SJCRH30 (cell line): ENCODE measurements around the gene PTH1R. TPM values are rescaled to one million over a fixed set of nuclear protein-coding genes. Genes with fewer than 3 reads are reported as not detected.

Experiments used
- DNase-seq, 2 experiments: peaks; one replicate each; pipeline ENCODE4 v3.0.0-alpha.2; 2015 to 2020
- H3K27ac ChIP-seq: fragments of 250-450 bp; sonication (Bioruptor Pico); 2 replicates; pipeline ENCODE4 v1.5.1; 2020; ENCODE audit warnings: mild to moderate bottlenecking, moderate library complexity
- H3K27me3 ChIP-seq: fragments of 250-450 bp; sonication (Bioruptor Pico); 2 replicates; pipeline ENCODE4 v1.5.1; 2020; ENCODE audit warnings: mild to moderate bottlenecking, moderate library complexity
- H3K36me3 ChIP-seq: fragments of 250-450 bp; sonication (Bioruptor Pico); 2 replicates; pipeline ENCODE4 v1.5.1; 2020; ENCODE audit warnings: mild to moderate bottlenecking, moderate library complexity
- H3K4me1 ChIP-seq: fragments of 250-450 bp; sonication (Bioruptor Pico); 2 replicates; pipeline ENCODE4 v1.5.1; 2020; ENCODE audit warnings: mild to moderate bottlenecking, moderate library complexity
- H3K4me3 ChIP-seq: fragments of 250-450 bp; sonication (Bioruptor Pico); 2 replicates; pipeline ENCODE4 v1.5.1; 2020; ENCODE audit warnings: mild to moderate bottlenecking, moderate library complexity
- H3K9me3 ChIP-seq: fragments of 250-450 bp; sonication (Bioruptor Pico); replicated peaks from 2 replicates; pipeline ENCODE4 v1.5.1; 2020; ENCODE audit warnings: mild to moderate bottlenecking, moderate library complexity
- total RNA-seq: library from RNA; depleted of rRNA; stranded (reverse); fragments of >200 nt; shearing (Covaris generic); gene quantifications from 2 replicates; pipeline ENCODE4 v1.2.3, GENCODE V29; 2014

Gene PTH1R
- total RNA-seq, 1 experiment from 2014 or later = 6.7 TPM

- no peaks in the 10 kb centered on the region for H3K27me3 ChIP-seq
- DNase-seq = no peak
These were observed 23.5 kb downstream of the PTH1R start for GRCh38 chr3:46901061-46901460.

GRCh38 chr3:46901591-46902187, 24.2 kb downstream of the PTH1R start:
- H3K27me3 ChIP-seq = no peaks in the 10 kb centered on the region
- H3K27ac ChIP-seq = no peak overlapping the region
- H3K4me1 ChIP-seq = peaks cover 6% of the 10 kb centered on the region; the same call in 1 of the 2 replicates
- H3K36me3 ChIP-seq = no peaks in the 10 kb centered on the region
- H3K9me3 ChIP-seq = no peaks in the 10 kb centered on the region
- H3K4me3 ChIP-seq = no peak overlapping the region
- DNase-seq = no peak

More at GRCh38 chr3:46901061-46901460, 23.5 kb downstream of the PTH1R start:
- no peak overlapping the region for H3K27ac ChIP-seq
- no peaks in the 10 kb centered on the region for H3K9me3 ChIP-seq
- no peaks in the 10 kb centered on the region for H3K36me3 ChIP-seq
- H3K4me3 ChIP-seq = no peak overlapping the region
- peaks cover 6% of the 10 kb centered on the region; the same call in 1 of the 2 replicates for H3K4me1 ChIP-seq

DNA sequence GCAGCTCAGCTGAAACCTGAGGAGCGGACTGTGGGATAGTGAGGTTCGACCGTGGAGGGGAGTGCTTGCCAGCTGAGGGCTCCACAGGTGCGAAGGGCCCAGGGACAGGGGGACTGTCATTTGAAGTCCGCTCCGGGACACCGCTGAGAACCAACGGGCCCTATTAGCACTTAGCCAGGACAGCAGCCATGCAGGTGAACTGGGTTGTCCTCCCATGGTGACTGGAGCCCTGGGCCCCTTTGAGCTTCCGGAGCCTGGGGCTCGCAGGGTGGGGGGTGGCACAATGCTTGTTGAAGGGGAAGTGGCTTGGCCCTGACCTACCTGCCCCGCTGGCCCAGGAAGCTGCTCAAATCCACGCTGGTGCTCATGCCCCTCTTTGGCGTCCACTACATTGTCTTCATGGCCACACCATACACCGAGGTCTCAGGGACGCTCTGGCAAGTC, 24.7 kb downstream of the PTH1R start:
- H3K4me1 ChIP-seq = peaks cover 6% of the 10 kb centered on the region; the same call in 1 of the 2 replicates
- no peak for DNase-seq
- no peaks in the 10 kb centered on the region for H3K36me3 ChIP-seq
- H3K27me3 ChIP-seq = peaks cover under 1% of the 10 kb centered on the region; the same call in 1 of the 2 replicates
- no peak overlapping the region for H3K4me3 ChIP-seq
- H3K27ac ChIP-seq = no peak overlapping the region
- no peaks in the 10 kb centered on the region for H3K9me3 ChIP-seq

- Histone ChIP-seq H3K36me3 (no peaks in the 10 kb centered on the region), H3K9me3 (no peaks in the 10 kb centered on the region), H3K4me3 (no peak overlapping the region), H3K4me1 (peaks cover 6% of the 10 kb centered on the region; the same call in 1 of the 2 replicates), H3K27me3 (peaks cover 3% of the 10 kb centered on the region; the same call in 1 of the 2 replicates), H3K27ac (no peak overlapping the region)
- no peak for DNase-seq
These were observed 26.1 kb downstream of the PTH1R start for GRCh38 chr3:46903341-46904302.

DNA sequence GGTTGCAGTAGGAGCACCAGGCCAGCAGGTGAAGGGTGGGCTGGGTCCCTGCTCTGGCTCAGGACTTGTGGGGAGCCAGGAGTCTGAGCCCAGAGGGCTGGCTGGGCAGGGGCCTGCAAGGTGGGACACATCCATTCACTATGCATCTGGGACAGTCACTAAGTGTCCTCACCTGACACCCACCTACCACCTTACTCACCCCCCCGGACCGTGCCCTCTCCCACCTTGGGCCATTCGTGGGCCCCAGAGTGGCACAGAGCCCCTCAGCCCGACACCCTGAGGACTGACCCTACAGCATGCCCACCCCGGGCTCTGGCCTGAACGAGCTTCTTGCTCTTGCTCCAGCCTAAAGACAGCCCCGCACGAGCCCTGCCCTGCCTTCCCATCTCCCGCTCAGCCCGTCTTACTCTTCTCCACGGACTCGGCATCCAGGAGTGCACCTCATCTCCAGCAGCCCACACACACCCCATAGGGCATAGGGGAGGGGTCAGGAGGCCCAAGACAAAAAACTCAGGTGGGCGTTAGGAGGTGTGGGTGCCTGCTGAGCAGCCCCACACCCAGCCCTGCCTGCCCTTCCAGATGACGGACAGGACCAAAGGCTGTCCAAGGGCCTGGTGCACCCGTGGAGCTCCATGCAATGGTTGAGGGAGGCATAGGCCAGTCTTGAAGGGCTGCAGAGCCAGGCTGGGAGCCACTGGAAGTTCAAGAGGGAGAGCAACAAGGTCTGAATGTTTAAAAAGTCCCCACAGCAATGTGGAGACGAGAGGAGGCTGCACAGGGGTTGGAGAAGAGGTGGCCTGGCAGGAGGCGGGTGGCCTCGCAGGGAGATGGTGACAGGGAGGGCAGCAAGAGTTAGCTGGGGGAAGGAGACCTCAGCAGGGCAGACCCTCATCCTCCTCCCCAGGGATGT, 27.0 kb downstream of the PTH1R start:
- Histone ChIP-seq H3K27me3 (peaks cover 3% of the 10 kb centered on the region; the same call in 1 of the 2 replicates), H3K4me1 (peaks cover 9% of the 10 kb centered on the region; the same call in 1 of the 2 replicates)
- no peak for DNase-seq

GRCh38 chr3:46905213-46905560, 27.7 kb downstream of the PTH1R start:
- DNase-seq = no peak
- H3K4me3 ChIP-seq = no peak overlapping the region

More for the DNA sequence above, 27.0 kb downstream of the PTH1R start:
- Histone ChIP-seq H3K27ac (no peak overlapping the region), H3K36me3 (no peaks in the 10 kb centered on the region), H3K4me3 (no peak overlapping the region), H3K9me3 (no peaks in the 10 kb centered on the region)

GRCh38 chr3:46905661-46906451, 28.3 kb downstream of the PTH1R start:
- Histone ChIP-seq H3K27ac (no peak overlapping the region), H3K9me3 (no peaks in the 10 kb centered on the region), H3K36me3 (no peaks in the 10 kb centered on the region), H3K27me3 (peaks cover 3% of the 10 kb centered on the region; the same call in 1 of the 2 replicates), H3K4me1 (peaks cover 7% of the 10 kb centered on the region), H3K4me3 (no peak overlapping the region)
- no peak for DNase-seq

More at GRCh38 chr3:46905213-46905560, 27.7 kb downstream of the PTH1R start:
- Histone ChIP-seq H3K9me3 (no peaks in the 10 kb centered on the region), H3K4me1 (peaks cover 7% of the 10 kb centered on the region), H3K36me3 (no peaks in the 10 kb centered on the region), H3K27me3 (peaks cover 3% of the 10 kb centered on the region; the same call in 1 of the 2 replicates), H3K27ac (no peak overlapping the region)

DNA sequence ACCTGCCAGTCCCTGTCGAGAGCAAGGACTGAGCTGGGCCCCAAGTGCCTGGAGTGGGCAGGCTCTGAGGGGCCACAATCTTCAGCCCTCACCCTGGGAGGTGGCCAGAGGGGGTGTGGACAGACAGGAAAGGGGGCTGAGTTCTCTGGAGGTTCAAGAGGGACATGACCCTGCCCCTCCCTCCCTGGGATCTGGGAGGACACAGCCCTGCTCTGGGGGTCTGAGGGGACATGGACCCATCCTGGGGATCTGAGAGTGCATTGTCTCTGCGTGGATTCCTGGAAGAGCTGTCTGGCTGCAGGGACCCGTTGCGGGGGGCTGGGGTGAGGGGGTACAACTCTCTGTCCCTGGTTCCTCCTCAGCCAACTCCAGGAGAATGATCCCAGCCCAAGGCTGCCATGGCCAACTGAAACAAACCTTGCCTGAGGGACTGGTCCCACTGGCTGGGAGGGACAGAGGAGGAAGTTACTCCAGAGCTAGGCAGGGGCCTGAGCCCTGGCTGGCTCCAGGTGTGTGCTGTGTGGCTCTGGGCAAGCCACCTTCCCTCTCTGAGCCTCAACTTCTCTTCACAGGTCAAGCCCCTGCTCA, 29.0 kb downstream of the PTH1R start:
- Histone ChIP-seq H3K4me3 (no peak overlapping the region), H3K27me3 (peaks cover 3% of the 10 kb centered on the region; the same call in 1 of the 2 replicates), H3K4me1 (peaks cover 7% of the 10 kb centered on the region), H3K27ac (no peak overlapping the region), H3K36me3 (no peaks in the 10 kb centered on the region), H3K9me3 (no peaks in the 10 kb centered on the region)
- no peak for DNase-seq

DNA sequence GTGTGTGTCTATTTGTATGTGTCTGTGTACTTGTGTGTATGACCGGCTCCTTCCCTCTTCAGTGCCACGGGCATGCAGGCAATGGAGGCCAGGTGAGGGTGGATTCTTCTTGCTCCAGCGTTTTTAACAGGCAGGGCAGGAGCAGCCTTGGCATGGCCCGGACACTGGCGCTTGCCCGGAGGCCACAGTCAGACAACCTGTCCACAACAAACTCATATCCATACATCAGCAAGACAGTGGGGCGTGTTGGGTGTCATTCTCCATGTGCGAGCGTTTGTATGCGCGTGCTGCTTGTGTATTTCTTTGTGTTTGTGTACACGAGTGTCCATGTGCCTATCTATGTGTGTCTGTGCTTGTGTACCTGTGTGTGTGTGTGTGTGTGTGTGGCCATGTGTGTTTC, 29.8 kb downstream of the PTH1R start:
- H3K4me3 ChIP-seq = no peak overlapping the region
- 0 out of 2 replicates have a peak, but pooled peaks cover under 1% of the 10 kb centered on the region for H3K36me3 ChIP-seq
- no peak for DNase-seq
- H3K4me1 ChIP-seq = peaks cover 7% of the 10 kb centered on the region
- H3K27me3 ChIP-seq = peaks cover 3% of the 10 kb centered on the region; the same call in 1 of the 2 replicates
- no peak overlapping the region for H3K27ac ChIP-seq
- H3K9me3 ChIP-seq = no peaks in the 10 kb centered on the region

DNA sequence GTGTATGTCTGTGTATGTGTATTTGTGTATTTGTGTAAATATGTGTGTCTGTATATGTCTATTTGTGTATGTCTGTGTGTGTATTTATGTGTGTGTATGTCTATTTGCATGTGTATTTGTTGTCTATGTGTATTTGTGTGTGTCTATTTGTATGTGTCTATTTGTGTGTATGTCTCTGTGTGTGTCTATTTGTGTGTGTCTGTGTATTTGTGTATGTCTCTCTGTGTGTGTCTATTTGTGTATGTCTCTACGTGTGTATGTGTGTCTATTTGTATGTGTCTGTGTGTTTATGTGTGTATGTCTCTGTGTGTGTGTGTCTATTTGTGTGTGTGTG, 30.4 kb downstream of the PTH1R start:
- no peak for DNase-seq
- H3K27ac ChIP-seq = no peak overlapping the region
- peaks cover 3% of the 10 kb centered on the region; the same call in 1 of the 2 replicates for H3K27me3 ChIP-seq
- H3K36me3 ChIP-seq = 0 out of 2 replicates have a peak, but pooled peaks cover 2% of the 10 kb centered on the region
- no peak overlapping the region for H3K4me3 ChIP-seq
- no peaks in the 10 kb centered on the region for H3K9me3 ChIP-seq
- peaks cover 7% of the 10 kb centered on the region for H3K4me1 ChIP-seq

- 0 out of 2 replicates have a peak, but pooled peaks cover 2% of the 10 kb centered on the region for H3K36me3 ChIP-seq
- H3K4me1 ChIP-seq = peaks cover 8% of the 10 kb centered on the region
- H3K27me3 ChIP-seq = peaks cover 3% of the 10 kb centered on the region; the same call in 1 of the 2 replicates
- H3K27ac ChIP-seq = no peak overlapping the region
- no peaks in the 10 kb centered on the region for H3K9me3 ChIP-seq
- peak in 1 of 2 experiments; percentile 33 for DNase-seq
- no peak overlapping the region for H3K4me3 ChIP-seq
These were observed 30.9 kb downstream of the PTH1R start for GRCh38 chr3:46908294-46908985.

GRCh38 chr3:46908986-46909534, 31.5 kb downstream of the PTH1R start:
- 0 out of 2 replicates have a peak, but pooled peaks cover 2% of the 10 kb centered on the region for H3K36me3 ChIP-seq
- H3K4me1 ChIP-seq = peaks cover 14% of the 10 kb centered on the region
- no peaks in the 10 kb centered on the region for H3K9me3 ChIP-seq
- no peak overlapping the region for H3K4me3 ChIP-seq
- H3K27ac ChIP-seq = no peak overlapping the region
- no peak for DNase-seq
- H3K27me3 ChIP-seq = peaks cover 3% of the 10 kb centered on the region; the same call in 1 of the 2 replicates
